Measurements from ENCODE around the gene BLMH.
A peak's percentile ranks its signal among the peaks of the same experiment; 100 is the strongest.

The BLMH gene

DNA sequence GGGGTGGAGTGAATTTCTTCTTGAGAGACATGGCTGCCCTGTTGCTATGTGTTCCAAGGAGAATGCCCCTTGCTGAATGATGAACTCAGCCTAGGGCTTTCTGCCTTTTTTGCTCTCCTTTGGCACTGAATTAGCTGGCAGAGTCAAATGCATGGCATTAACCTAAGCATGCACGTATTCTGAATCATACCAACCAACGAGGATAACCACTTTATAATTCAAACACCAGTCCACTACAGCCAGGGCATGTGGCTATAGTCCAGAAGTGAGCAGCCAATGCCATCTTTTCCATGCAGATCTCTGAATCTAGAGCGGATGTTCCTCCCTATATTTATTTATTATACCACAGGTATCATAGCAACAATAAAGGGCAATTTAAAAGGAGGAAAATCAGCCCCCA is 26.4 kb upstream of the BLMH start:
- Mint-ChIP-seq H3K9me3 (no peaks in the 10 kb centered on the region), H3K27ac (no peak overlapping the region), H3K4me3 (no peak overlapping the region), H3K4me1 (peaks cover 11% of the 10 kb centered on the region), H3K27me3 (no peaks in the 10 kb centered on the region)
- no peak for ATAC-seq
- no peak for DNase-seq

DNA sequence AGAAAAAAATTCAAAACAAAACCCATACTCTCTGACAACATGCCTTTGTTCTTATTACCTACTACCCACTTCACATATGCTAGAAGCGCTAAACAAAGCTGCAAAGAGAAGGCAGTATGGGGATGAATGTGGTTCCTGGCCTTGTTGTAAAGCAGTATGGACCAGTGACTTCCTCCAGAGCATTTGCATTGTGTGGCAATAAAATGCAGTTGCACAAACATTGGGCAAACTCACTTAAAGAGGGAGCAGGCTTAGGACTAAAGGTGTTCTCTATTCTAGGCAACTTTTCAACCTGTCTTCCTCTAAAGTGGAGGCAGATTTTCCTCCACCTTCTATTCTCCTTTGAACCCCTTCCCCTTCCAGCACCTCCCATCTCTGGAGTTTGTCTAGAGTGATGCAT is 25.0 kb upstream of the BLMH start:
- H3K4me3 Mint-ChIP-seq, result no peak overlapping the region
- ATAC-seq (no peak), DNase-seq (no peak)
- H3K27ac Mint-ChIP-seq, result no peak overlapping the region
- no peaks in the 10 kb centered on the region for H3K9me3 Mint-ChIP-seq
- peaks cover 6% of the 10 kb centered on the region for H3K4me1 Mint-ChIP-seq
- H3K27me3 Mint-ChIP-seq, result no peaks in the 10 kb centered on the region

DNA sequence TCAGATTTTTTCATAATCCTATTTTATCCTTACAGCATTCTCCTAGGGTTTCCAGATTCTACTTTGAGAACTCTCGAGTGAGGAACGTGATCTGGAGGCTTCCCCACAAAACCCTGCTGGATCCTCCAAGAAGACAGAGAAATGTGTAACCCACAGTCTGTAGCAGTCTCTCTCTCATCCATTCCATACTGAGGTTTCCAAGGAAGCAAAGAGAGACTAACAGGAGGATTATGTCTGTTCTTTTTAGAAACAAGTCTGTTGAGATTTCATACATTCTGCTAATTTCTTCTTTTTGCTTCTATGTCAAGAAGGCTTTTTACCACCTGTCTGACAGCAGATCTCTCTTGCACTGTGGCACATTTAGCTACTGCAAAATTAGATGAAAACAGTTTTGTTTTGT is 23.4 kb upstream of the BLMH start:
- no peak overlapping the region for H3K27ac Mint-ChIP-seq
- H3K27me3 Mint-ChIP-seq, result no peaks in the 10 kb centered on the region
- peaks cover 6% of the 10 kb centered on the region for H3K4me1 Mint-ChIP-seq
- H3K4me3 Mint-ChIP-seq, result no peak overlapping the region
- DNase-seq (no peak), ATAC-seq (no peak)
- no peaks in the 10 kb centered on the region for H3K9me3 Mint-ChIP-seq

DNA sequence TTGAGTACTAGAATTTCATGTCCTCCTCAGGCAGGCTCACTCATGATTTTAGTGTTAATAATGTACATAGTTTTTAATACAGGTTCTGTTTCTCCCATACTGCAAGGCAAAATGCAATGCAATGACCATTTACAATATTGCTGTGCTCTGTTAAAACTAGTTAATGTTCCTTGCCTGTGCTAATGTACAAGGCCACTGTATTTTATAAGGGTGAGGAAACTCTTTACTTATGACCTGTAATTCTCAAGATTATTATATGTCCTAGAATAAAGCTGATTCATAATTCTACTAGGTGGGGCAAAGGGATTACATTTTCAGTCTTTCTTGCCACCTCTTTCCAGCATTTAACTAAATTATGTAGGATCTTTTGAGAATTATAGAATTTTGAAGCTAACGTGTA is 22.7 kb upstream of the BLMH start:
- Mint-ChIP-seq H3K4me3 (no peak overlapping the region), H3K4me1 (peaks cover 6% of the 10 kb centered on the region), H3K27ac (no peak overlapping the region), H3K27me3 (no peaks in the 10 kb centered on the region), H3K9me3 (no peaks in the 10 kb centered on the region)
- ATAC-seq (no peak), DNase-seq (no peak)

DNA sequence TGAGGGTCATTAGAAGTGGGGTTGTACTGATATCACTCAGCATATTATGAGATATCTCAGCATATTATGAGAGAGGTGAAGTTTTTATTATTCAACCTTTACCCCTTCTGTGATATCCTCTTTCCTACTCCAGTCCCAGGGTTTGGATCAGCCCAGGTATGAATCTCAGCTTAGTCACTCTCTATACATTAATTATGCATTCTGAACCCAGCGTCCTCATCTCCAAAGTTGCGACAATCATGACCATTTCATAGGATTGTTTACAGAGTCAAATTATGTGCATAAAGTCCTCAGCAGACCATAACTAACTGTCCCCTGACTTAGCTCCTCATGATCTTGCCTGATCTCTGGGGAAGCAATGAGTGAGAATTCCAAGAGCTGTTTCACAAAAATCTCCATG is 20.5 kb upstream of the BLMH start:
- no peaks in the 10 kb centered on the region for H3K27me3 Mint-ChIP-seq
- H3K4me1 Mint-ChIP-seq, result peaks cover 6% of the 10 kb centered on the region

DNA sequence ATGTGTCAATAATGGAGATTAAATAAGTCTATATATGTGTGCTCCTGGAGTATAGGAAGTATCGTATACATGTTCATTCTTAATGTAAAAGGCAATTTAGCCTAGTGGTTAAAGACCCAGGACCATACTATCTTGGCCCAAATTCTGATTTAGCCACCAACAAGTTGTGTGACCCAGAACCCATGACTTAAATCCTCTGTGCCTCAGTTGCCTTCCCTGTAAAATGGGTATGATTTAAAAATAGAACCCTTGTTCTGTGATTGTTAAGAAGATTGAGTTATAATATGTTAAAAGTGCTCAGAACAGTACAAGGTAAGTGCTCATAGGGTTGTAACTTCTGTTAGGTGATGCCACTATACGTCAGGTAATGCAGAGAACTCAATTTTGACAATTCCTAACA is 18.8 kb upstream of the BLMH start:
- ATAC-seq, result no peak
- Mint-ChIP-seq H3K4me3 (no peak overlapping the region), H3K27me3 (no peaks in the 10 kb centered on the region), H3K9me3 (no peaks in the 10 kb centered on the region), H3K4me1 (peaks cover 5% of the 10 kb centered on the region), H3K27ac (no peak overlapping the region)
- no peak for DNase-seq

More for the DNA sequence above, 20.5 kb upstream of the BLMH start:
- no peaks in the 10 kb centered on the region for H3K9me3 Mint-ChIP-seq
- no peak overlapping the region for H3K4me3 Mint-ChIP-seq
- DNase-seq, result no peak
- ATAC-seq, result no peak
- no peak overlapping the region for H3K27ac Mint-ChIP-seq

DNA sequence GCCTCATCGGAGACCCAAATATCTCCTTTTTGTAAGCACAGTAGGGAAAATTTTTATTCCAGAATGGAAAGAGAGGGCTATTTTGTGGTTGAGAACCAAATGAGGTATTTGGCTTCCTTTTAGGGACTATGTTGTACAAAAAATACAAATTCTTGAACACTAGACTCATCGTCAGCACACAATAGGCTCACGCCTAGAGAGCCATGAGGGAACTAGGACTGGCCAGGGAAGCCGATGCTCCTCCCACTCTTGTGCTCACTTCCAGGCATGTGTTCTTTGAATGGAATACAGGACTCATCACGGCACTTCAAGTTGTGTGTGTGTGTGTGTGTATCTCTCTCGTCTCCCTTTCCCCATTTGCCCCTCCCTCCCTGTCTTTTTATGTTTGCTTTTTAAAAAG is 17.8 kb upstream of the BLMH start:
- H3K27ac Mint-ChIP-seq, result no peak overlapping the region
- H3K27me3 Mint-ChIP-seq, result no peaks in the 10 kb centered on the region
- no peaks in the 10 kb centered on the region for H3K9me3 Mint-ChIP-seq
- H3K4me1 Mint-ChIP-seq, result no peaks in the 10 kb centered on the region
- H3K4me3 Mint-ChIP-seq, result no peak overlapping the region
- DNase-seq (no peak), ATAC-seq (no peak)

DNA sequence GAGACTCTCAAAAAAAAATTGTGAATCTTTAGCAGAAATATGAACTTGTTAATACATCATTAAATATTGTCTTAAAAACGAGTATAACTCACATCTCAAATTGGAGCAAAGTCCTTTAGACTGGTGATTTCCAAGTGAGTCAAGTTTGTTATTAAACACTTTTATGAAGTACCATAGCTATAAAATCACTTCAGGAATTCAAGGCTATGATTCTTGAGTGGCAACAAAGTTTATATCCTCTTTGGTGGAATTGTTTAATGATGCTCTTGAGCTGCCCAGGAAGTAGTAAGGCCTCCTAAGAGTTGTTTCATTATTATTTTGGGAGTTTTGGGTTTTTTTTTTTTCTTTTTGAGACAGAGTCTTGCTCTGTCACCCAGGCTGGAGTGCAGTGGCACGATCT is 16.7 kb upstream of the BLMH start:
- no peaks in the 10 kb centered on the region for H3K4me1 Mint-ChIP-seq
- H3K4me3 Mint-ChIP-seq, result no peak overlapping the region
- no peak for DNase-seq
- H3K27me3 Mint-ChIP-seq, result no peaks in the 10 kb centered on the region
- H3K9me3 Mint-ChIP-seq, result no peaks in the 10 kb centered on the region
- no peak overlapping the region for H3K27ac Mint-ChIP-seq
- ATAC-seq, result no peak

DNA sequence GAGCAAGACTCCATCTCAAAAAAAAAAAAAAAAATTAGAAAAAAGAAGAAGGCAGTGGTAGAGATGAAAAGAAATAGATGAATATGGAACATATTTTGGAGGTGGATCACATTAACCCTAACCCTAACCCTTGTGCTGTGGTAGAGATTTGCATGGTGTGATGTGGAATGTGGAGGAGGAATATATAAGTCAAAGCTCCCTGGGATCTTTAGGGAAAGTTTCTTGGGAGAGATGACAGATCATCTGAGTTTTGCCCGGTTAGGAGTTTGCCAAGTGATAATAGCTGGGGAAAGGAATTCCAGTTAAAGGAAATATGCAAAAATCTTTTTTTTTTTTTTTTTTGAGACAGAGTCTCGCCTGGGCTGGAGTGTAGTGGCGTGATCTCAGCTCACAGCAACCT is 13.0 kb upstream of the BLMH start:
- peaks cover 0 to 5% of the 10 kb centered on the region in 2 donors for H3K9me3 Mint-ChIP-seq
- H3K4me3 Mint-ChIP-seq, result no peak overlapping the region
- no peak overlapping the region for H3K27ac Mint-ChIP-seq
- H3K27me3 Mint-ChIP-seq, result no peaks in the 10 kb centered on the region
- ATAC-seq (no peak), DNase-seq (no peak)
- H3K4me1 Mint-ChIP-seq, result peaks cover 14% of the 10 kb centered on the region

DNA sequence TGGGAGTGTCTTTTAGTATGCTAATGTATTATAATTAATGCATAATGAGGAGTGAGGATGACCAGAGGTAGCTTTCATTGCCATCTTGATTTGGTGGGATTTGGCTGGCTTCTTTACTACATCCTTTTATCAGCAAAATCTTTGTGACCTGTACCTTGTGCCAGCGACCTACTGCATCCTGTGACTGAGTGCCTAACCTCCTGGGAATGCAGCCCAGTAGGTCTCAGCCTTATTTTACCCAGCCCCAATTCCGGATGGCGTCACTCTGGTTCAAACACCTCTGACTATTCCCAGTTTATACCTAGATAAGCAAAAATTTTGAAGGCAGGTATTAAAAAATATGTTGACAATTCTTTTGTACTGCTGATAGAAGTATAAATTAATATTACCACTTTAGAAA is 10.5 kb upstream of the BLMH start:
- peaks cover 14% of the 10 kb centered on the region for H3K4me1 Mint-ChIP-seq
- ATAC-seq (no peak), DNase-seq (no peak)
- no peaks in the 10 kb centered on the region for H3K27me3 Mint-ChIP-seq
- peaks cover 0 to 5% of the 10 kb centered on the region in 2 donors for H3K9me3 Mint-ChIP-seq
- H3K27ac Mint-ChIP-seq, result no peak overlapping the region
- H3K4me3 Mint-ChIP-seq, result no peak overlapping the region

DNA sequence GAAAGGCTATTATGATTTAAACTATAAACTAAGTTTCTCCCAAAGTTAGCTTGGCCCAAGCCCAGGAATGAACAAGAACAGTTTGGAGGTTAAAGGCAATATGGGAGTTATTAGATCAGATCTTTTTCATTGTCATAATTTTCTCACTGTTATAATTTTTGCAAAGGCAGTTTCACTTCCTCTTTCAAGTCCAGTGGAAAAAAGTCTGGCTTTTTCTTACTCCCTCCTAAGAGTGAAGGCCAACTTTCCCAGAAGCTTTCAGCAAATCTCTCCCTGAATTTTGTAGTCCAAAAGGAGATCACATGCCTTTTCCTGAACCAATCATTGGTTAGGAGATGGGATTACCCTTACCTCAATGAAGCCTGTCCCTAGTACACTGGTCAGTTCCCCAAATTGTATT is 9.1 kb upstream of the BLMH start:
- ATAC-seq (no peak), DNase-seq (no peak)

DNA sequence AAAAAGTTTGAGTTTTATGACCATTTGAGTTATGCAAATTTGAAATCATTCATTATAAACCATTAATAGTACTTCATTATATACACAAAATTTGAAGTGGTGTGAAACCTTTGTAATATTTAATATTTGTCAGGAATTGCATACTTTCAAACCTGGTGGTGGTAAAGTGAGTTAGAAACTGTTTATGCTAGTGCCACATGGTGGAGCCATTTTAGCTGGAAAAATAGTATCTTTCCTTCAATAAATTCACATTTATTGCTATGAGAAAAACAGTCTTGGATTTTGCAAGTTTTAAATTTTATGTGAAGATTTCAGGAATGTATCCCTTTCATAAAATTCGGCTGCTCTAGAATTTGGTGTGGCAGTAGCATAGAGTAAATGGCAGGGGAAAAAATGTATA is 7.3 kb upstream of the BLMH start:
- no peaks in the 10 kb centered on the region for H3K27me3 Mint-ChIP-seq
- H3K9me3 Mint-ChIP-seq, result peaks cover 0 to 5% of the 10 kb centered on the region in 2 donors
- no peak overlapping the region for H3K27ac Mint-ChIP-seq
- no peak overlapping the region for H3K4me3 Mint-ChIP-seq
- DNase-seq, result no peak
- H3K4me1 Mint-ChIP-seq, result peaks cover 14% of the 10 kb centered on the region
- ATAC-seq, result no peak

More for the DNA sequence above, 9.1 kb upstream of the BLMH start:
- Mint-ChIP-seq H3K4me1 (peaks cover 14% of the 10 kb centered on the region), H3K4me3 (no peak overlapping the region), H3K27me3 (no peaks in the 10 kb centered on the region), H3K27ac (no peak overlapping the region), H3K9me3 (peaks cover 0 to 5% of the 10 kb centered on the region in 2 donors)

DNA sequence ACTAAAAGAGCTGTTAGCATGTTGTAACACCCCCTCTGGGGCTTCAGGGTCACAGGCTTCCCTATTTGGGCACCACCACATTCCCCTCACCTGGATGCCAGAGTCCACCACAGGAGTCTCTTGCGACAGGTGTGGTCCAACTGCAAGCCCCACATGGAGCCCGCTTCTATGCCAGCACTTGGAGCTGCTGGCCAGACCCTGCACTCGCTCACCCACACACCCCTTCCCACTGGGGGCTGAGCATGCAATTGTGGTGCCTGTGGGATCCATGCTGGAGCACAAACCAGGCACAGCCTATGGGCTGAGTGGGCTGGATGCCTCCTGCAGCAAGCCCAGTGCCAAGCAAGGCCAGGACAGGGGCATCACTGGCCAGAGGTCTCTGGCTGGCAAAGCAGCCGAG is 6.0 kb upstream of the BLMH start:
- peaks cover 14% of the 10 kb centered on the region for H3K4me1 Mint-ChIP-seq
- no peak overlapping the region for H3K4me3 Mint-ChIP-seq
- ATAC-seq (no peak), DNase-seq (no peak)
- H3K9me3 Mint-ChIP-seq, result peaks cover 0 to 5% of the 10 kb centered on the region in 2 donors
- H3K27me3 Mint-ChIP-seq, result no peaks in the 10 kb centered on the region
- H3K27ac Mint-ChIP-seq, result no peak overlapping the region

DNA sequence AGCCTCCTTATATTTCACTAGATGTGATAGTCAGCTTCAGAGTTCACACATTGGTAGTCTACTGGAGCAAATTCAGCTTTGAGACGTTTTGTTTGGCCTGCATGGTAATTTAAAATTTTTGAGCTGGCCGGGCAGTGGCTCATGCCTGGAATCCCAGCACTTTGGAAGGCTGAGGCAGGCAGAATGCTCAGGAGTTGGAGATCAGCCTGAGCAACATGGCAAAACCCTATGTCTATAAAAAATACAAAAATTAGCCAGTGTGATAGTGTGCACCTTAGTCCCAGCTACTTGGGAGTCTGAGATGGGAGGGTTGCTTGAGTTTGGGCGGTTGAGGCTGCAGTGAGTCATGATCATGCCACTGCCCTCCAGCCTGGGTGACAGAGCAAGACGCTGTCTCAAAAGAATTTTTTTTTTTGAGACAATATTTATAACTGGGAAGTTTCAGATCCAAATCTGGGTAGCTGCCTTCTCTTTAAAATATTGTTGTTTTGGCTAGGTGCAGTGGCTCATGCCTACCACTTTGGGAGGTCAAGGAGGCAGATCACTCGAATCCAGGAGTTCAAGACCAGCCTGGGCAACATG is 4.8 kb upstream of the BLMH start:
- H3K4me1 Mint-ChIP-seq, result peaks cover 14% of the 10 kb centered on the region
- DNase-seq (no peak), ATAC-seq (no peak)
- H3K27ac Mint-ChIP-seq, result no peak overlapping the region
- no peak overlapping the region for H3K4me3 Mint-ChIP-seq
- no peaks in the 10 kb centered on the region for H3K27me3 Mint-ChIP-seq
- H3K9me3 Mint-ChIP-seq, result peaks cover 0 to 5% of the 10 kb centered on the region in 2 donors

DNA sequence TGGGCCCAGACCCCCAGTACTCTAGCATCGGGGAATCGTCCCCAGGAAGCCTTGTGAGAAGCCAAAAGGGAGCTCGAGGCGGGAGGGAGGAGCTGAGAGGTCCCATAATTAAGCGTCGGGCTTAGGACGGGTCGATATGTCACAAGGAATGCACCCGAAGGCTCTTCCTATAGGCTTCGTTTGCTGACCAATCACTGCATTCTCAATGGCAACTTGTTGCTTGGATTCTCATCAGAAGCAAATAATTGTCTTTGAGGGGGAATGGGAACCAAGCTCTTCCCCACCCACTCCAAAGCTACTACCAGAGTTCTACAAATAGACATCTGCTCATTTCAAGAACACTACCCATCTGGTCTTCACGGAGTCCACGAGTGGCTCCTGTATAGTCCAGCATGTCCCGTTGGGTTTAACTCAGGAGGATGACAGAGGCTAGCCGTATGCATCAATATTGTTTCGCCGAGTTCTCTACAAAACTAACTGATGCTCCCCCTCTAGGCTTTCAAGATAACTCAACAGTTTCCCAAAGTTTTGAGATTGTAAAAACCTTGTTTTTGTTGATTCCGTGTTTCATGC is 628 bp upstream of the BLMH start:
- Mint-ChIP-seq H3K27ac (peak overlapping the region in 1 of 2 donors; percentile 61), H3K4me3 (peak overlapping the region; percentile 65 to 77), H3K9me3 (no peaks in the 10 kb centered on the region), H3K4me1 (no peaks in the 10 kb centered on the region), H3K27me3 (no peaks in the 10 kb centered on the region)
- no peak for ATAC-seq
- DNase-seq, result no peak

DNA sequence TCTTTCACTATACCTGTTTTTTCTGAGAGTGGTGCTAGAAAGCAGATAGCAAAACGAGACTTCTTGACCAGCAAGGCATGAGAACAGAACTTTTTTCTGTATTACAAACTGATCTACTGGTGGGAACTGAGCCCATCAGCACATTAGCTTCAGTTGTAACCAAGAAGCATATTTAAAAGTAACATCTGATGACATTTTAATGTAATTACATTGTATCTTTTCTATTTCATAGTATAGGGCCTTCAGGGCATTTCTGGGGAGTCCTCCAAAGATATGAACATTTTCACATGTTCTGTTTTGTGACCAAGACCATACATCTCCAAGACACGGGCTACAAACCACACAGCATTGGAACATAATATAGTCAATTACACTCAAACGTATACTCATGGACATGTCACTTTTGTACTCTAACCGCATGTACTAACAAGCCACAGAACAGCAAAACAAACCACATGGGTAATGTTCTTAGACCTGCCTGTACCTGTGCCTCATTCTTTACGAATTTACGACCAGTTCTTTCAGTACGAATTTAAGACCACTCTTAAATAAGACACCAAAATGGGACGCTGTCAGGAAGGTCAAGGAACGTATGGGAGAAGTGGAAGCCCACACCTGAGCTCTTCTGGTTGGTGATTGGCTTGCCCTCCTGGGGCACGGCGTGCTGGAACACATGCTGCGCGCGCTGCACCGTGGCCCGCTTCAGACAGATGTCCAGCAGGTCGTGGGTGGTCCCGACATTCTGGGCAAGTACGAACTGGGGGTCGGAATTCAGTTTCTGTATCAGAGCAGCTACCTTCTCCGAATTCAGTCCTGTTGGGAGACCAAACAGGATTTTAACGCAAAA is 825 bp downstream of the BLMH start:
- H3K4me3 Mint-ChIP-seq, result peak overlapping the region; percentile 87 to 93
- ATAC-seq, result peak; percentile 80
- peak overlapping the region; percentile 86 for H3K27ac Mint-ChIP-seq
- no peaks in the 10 kb centered on the region for H3K4me1 Mint-ChIP-seq
- H3K27me3 Mint-ChIP-seq, result no peaks in the 10 kb centered on the region
- peak; percentile 46 to 52 for DNase-seq
- H3K9me3 Mint-ChIP-seq, result no peaks in the 10 kb centered on the region
